ENCODE results near the gene KBTBD7. TPM values are rescaled to one million over a fixed set of nuclear protein-coding genes. Genes with fewer than 3 reads are reported as not detected.
A peak's percentile ranks its signal among the peaks of the same experiment; 100 is the strongest.

KBTBD7 gene
- total RNA-seq, 1 donor from 2014 or later: 12.2 TPM

- no peak for TF ChIP-seq CTCF (IDR thresholded peaks at IDR 0.05)
- DNase-seq (ENCODE audit: extremely low spot score, unreplicated experiment): no peak
- no peaks in the 10 kb centered on the region for H3K27me3 Mint-ChIP-seq (ENCODE audit: unreplicated experiment)
- H3K4me1 Mint-ChIP-seq (ENCODE audit: unreplicated experiment): peaks cover 13% of the 10 kb centered on the region
- peaks cover 3% of the 10 kb centered on the region for H3K36me3 Mint-ChIP-seq (ENCODE audit: unreplicated experiment)
- peak overlapping the region; percentile 23 for H3K27ac Mint-ChIP-seq (ENCODE audit: unreplicated experiment)
- peaks cover 26% of the 10 kb centered on the region for H3K9me3 Mint-ChIP-seq (ENCODE audit: unreplicated experiment)
- H3K4me3 Mint-ChIP-seq (ENCODE audit: unreplicated experiment): no peak overlapping the region
Measured at GRCh38 chr13:41144576-41144975, 49.8 kb downstream of the KBTBD7 start.

Other genes starting within 250 kb of the KBTBD7 start
- gene ELF1, start 175.3 kb downstream of the KBTBD7 start, total RNA-seq: 52.6 and 56.8 TPM in 2 replicates
- gene WBP4, start 133.1 kb downstream of the KBTBD7 start, total RNA-seq: 6.9 TPM in 2 replicates
- gene KBTBD6, start 61.8 kb downstream of the KBTBD7 start, total RNA-seq: 9.7 and 10.5 TPM in 2 replicates
- gene MTRF1, start 69.0 kb upstream of the KBTBD7 start, total RNA-seq: 9.8 and 12.9 TPM in 2 replicates
- 15.7 and 22.8 TPM in 2 replicates for gene NAA16, start 116.7 kb upstream of the KBTBD7 start, total RNA-seq